Thyroid gland (tissue), 4 donors: Measurements from ENCODE around the gene OCA2.

Experiments
- POLR2A ChIP-seq, 2 donors: fragments of 450-650 bp; IDR thresholded peaks; one replicate each; pipeline ENCODE4 v1.6.1; 2017; ENCODE audit warnings: antibody characterized with exemption in 2 of 2, mild to moderate bottlenecking in 2 of 2, moderate library complexity in 1 of 2
- TF ChIP-seq, protein P1 (sequence below), 6 experiments: fragments of 200-600 bp in 3 of 6; fragments of 450-650 bp in 3 of 6; sonication (generic) in 3 of 6; IDR thresholded peaks; one replicate each; pipeline ENCODE4 v1.5.1; 2016 to 2019; ENCODE audit warnings: antibody characterized with exemption in 6 of 6, mild to moderate bottlenecking in 2 of 6, inconsistent platforms in 1 of 6, moderate library complexity in 1 of 6

DNA sequence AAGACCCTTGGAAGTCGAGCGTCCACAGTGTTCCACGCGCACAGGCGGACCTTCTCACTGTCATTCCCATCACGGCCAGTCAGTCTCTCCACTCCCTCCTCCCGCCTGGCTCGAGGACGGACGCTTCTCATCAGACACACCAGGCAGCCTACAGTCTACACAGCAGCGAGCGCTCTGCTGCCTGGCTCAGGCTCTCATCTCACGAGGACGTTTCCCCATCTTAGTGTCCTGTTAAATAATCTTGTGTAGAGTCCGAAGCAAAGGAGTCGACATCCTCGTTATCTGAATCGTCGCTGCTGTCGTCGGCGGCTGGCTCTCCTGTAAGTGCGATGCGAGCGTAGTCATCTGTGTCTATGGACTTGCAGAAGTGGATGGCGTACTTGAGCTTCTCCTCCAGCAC is 12.4 kb upstream of the OCA2 start:
- TF ChIP-seq, protein P1, sequence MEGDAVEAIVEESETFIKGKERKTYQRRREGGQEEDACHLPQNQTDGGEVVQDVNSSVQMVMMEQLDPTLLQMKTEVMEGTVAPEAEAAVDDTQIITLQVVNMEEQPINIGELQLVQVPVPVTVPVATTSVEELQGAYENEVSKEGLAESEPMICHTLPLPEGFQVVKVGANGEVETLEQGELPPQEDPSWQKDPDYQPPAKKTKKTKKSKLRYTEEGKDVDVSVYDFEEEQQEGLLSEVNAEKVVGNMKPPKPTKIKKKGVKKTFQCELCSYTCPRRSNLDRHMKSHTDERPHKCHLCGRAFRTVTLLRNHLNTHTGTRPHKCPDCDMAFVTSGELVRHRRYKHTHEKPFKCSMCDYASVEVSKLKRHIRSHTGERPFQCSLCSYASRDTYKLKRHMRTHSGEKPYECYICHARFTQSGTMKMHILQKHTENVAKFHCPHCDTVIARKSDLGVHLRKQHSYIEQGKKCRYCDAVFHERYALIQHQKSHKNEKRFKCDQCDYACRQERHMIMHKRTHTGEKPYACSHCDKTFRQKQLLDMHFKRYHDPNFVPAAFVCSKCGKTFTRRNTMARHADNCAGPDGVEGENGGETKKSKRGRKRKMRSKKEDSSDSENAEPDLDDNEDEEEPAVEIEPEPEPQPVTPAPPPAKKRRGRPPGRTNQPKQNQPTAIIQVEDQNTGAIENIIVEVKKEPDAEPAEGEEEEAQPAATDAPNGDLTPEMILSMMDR (IDR thresholded peaks at IDR 0.05) = no peak
- TF ChIP-seq POLR2A (IDR thresholded peaks at IDR 0.05) = no peak
